ENCODE results near the gene GNG7. TPM values are rescaled to one million over a fixed set of nuclear protein-coding genes. Genes with fewer than 3 reads are reported as not detected.
A peak's percentile ranks its signal among the peaks of the same experiment; 100 is the strongest.

GNG7 gene
- 1 to 10 TPM in 2 of 4 donors, under 1 TPM in 1, not detected in 1; 0.99 to 3.5 (median 2.6) TPM for polyA plus RNA-seq
- long read RNA-seq, donor 1, result 0 reads
- long read RNA-seq, donor 2, result 0 reads
- long read RNA-seq, donor 3, full-length matches to known transcripts, result 2 of 2 reads
- long read RNA-seq, donor 3, partial matches to known transcripts, result 0 of 2 reads
- long read RNA-seq, donor 3, other reads (novel, unspliced or antisense), result 0 of 2 reads
- long read RNA-seq, donor 4, result 0 reads
- long read RNA-seq, donor 5, result 0 reads
- long read RNA-seq, donor 6, result 0 reads
- long read RNA-seq, donor 7, full-length matches to known transcripts, result 46 of 72 reads
- long read RNA-seq, donor 7, partial matches to known transcripts, result 26 of 72 reads
- long read RNA-seq, donor 7, other reads (novel, unspliced or antisense), result 0 of 72 reads
- long read RNA-seq, donor 8, full-length matches to known transcripts, result 1 of 1 reads
- long read RNA-seq, donor 8, partial matches to known transcripts, result 0 of 1 reads
- long read RNA-seq, donor 8, other reads (novel, unspliced or antisense), result 0 of 1 reads
- long read RNA-seq, donor 9, result 0 reads
- long read RNA-seq, donor 10, full-length matches to known transcripts, result 2 of 2 reads
- long read RNA-seq, donor 10, partial matches to known transcripts, result 0 of 2 reads
- long read RNA-seq, donor 10, other reads (novel, unspliced or antisense), result 0 of 2 reads

- Histone ChIP-seq H3K27me3 (ENCODE audit: control insufficient read depth in 3 of 3, insufficient read depth in 3 of 3, low read length in 3 of 3) (peaks cover 0 to 41% (median 0%) of the 10 kb centered on the region in 3 donors), H3K4me3 (ENCODE audit: low read depth in 1 of 3, low read length in 3 of 3) (peak within 1 kb of the TSS; percentile 44 to 87 (median 50)), H3K36me3 (ENCODE audit: control insufficient read depth in 3 of 3, insufficient read depth in 2 of 3, low read depth in 1 of 3, low read length in 3 of 3) (no peaks in the 10 kb centered on the region), H3K9me3 (ENCODE audit: control insufficient read depth in 2 of 2, insufficient read depth in 1 of 2, low read depth in 1 of 2, low read length in 1 of 2) (no peaks in the 10 kb centered on the region), H3K4me1 (ENCODE audit: control insufficient read depth in 3 of 3, insufficient read depth in 2 of 3, low read depth in 1 of 3, low read length in 2 of 3) (peaks cover 0 to 2% (median 0%) of the 10 kb centered on the region in 3 donors), H3K27ac (ENCODE audit: low read depth in 1 of 3, low read length in 2 of 3) (peak within 1 kb of the TSS in 1 of 3 donors; percentile 32)
- peak; percentile 84 to 90 for DNase-seq
- WGBS, 3 donors, result 2 to 4% (median 3%) methylated on average over 31 to 77 of the region's 77 CpGs
- no peak for FAIRE-seq
Measured at GRCh38 chr19:2702170-2703076, at the start of gene GNG7. GNG7 (minus strand) TSS chr19:2702694; CDS start chr19:2520688, 182,006 bp downstream.

GRCh38 chr19:2751438-2751830 lies 48.9 kb upstream of the GNG7 start:
- FAIRE-seq (no peak), DNase-seq (no peak)
- Histone ChIP-seq H3K27ac (ENCODE audit: low read depth in 1 of 3, low read length in 2 of 3) (no peak overlapping the region), H3K4me1 (ENCODE audit: control insufficient read depth in 3 of 3, insufficient read depth in 2 of 3, low read depth in 1 of 3, low read length in 2 of 3) (no peaks in the 10 kb centered on the region), H3K4me3 (ENCODE audit: low read depth in 1 of 3, low read length in 3 of 3) (no peak overlapping the region), H3K36me3 (ENCODE audit: control insufficient read depth in 3 of 3, insufficient read depth in 2 of 3, low read depth in 1 of 3, low read length in 3 of 3) (peaks cover 0 to 34% (median 9%) of the 10 kb centered on the region in 3 donors), H3K9me3 (ENCODE audit: control insufficient read depth in 2 of 2, insufficient read depth in 1 of 2, low read depth in 1 of 2, low read length in 1 of 2) (no peaks in the 10 kb centered on the region), H3K27me3 (ENCODE audit: control insufficient read depth in 3 of 3, insufficient read depth in 3 of 3, low read length in 3 of 3) (no peaks in the 10 kb centered on the region)
- 87 to 92% (median 91%) methylated on average over 20 to 21 of the region's 21 CpGs for WGBS, 3 donors

- H3K9me3 ChIP-seq (ENCODE audit: control insufficient read depth in 2 of 2, insufficient read depth in 1 of 2, low read depth in 1 of 2, low read length in 1 of 2), result no peaks in the 10 kb centered on the region
- no peaks in the 10 kb centered on the region for H3K4me1 ChIP-seq (ENCODE audit: control insufficient read depth in 3 of 3, insufficient read depth in 2 of 3, low read depth in 1 of 3, low read length in 2 of 3)
- H3K27ac ChIP-seq (ENCODE audit: low read depth in 1 of 3, low read length in 2 of 3), result no peak overlapping the region
- FAIRE-seq (no peak), DNase-seq (no peak)
- WGBS, 3 donors, result 75 to 77% (median 77%) methylated on average over 17 of the region's 17 CpGs
- peaks cover 0 to 29% (median 9%) of the 10 kb centered on the region in 3 donors for H3K36me3 ChIP-seq (ENCODE audit: control insufficient read depth in 3 of 3, insufficient read depth in 2 of 3, low read depth in 1 of 3, low read length in 3 of 3)
- H3K27me3 ChIP-seq (ENCODE audit: control insufficient read depth in 3 of 3, insufficient read depth in 3 of 3, low read length in 3 of 3), result no peaks in the 10 kb centered on the region
- H3K4me3 ChIP-seq (ENCODE audit: low read depth in 1 of 3, low read length in 3 of 3), result no peak overlapping the region
Measured at GRCh38 chr19:2750808-2751437, 48.4 kb upstream of the GNG7 start.

- no peaks in the 10 kb centered on the region for H3K4me1 ChIP-seq (ENCODE audit: control insufficient read depth in 3 of 3, insufficient read depth in 2 of 3, low read depth in 1 of 3, low read length in 2 of 3)
- no peaks in the 10 kb centered on the region for H3K27me3 ChIP-seq (ENCODE audit: control insufficient read depth in 3 of 3, insufficient read depth in 3 of 3, low read length in 3 of 3)
- no peaks in the 10 kb centered on the region for H3K9me3 ChIP-seq (ENCODE audit: control insufficient read depth in 2 of 2, insufficient read depth in 1 of 2, low read depth in 1 of 2, low read length in 1 of 2)
- H3K4me3 ChIP-seq (ENCODE audit: low read depth in 1 of 3, low read length in 3 of 3), result no peak overlapping the region
- no peak overlapping the region for H3K27ac ChIP-seq (ENCODE audit: low read depth in 1 of 3, low read length in 2 of 3)
- WGBS, 3 donors, result 74 to 77% (median 77%) methylated on average over 7 of the region's 7 CpGs
- DNase-seq (no peak), FAIRE-seq (no peak)
- H3K36me3 ChIP-seq (ENCODE audit: control insufficient read depth in 3 of 3, insufficient read depth in 2 of 3, low read depth in 1 of 3, low read length in 3 of 3), result no peaks in the 10 kb centered on the region
Measured at GRCh38 chr19:2747349-2747748, 44.9 kb upstream of the GNG7 start.

- 32 to 44% (median 38%) methylated on average over 4 of the region's 4 CpGs for WGBS, 3 donors
- no peak for DNase-seq
- Histone ChIP-seq H3K27ac (ENCODE audit: low read depth in 1 of 3, low read length in 2 of 3) (no peak overlapping the region), H3K9me3 (ENCODE audit: control insufficient read depth in 2 of 2, insufficient read depth in 1 of 2, low read depth in 1 of 2, low read length in 1 of 2) (no peaks in the 10 kb centered on the region), H3K4me1 (ENCODE audit: control insufficient read depth in 3 of 3, insufficient read depth in 2 of 3, low read depth in 1 of 3, low read length in 2 of 3) (peaks cover 0 to 4% (median 2%) of the 10 kb centered on the region in 3 donors), H3K27me3 (ENCODE audit: control insufficient read depth in 3 of 3, insufficient read depth in 3 of 3, low read length in 3 of 3) (no peaks in the 10 kb centered on the region), H3K36me3 (ENCODE audit: control insufficient read depth in 3 of 3, insufficient read depth in 2 of 3, low read depth in 1 of 3, low read length in 3 of 3) (no peaks in the 10 kb centered on the region), H3K4me3 (ENCODE audit: low read depth in 1 of 3, low read length in 3 of 3) (no peak overlapping the region)
- no peak for FAIRE-seq
Measured at GRCh38 chr19:2744113-2744512, 41.6 kb upstream of the GNG7 start.

GRCh38 chr19:2743099-2743498 lies 40.6 kb upstream of the GNG7 start:
- DNase-seq (no peak), FAIRE-seq (no peak)
- WGBS, 3 donors, result 72 to 77% (median 76%) methylated on average over 8 of the region's 8 CpGs
- Histone ChIP-seq H3K27me3 (ENCODE audit: control insufficient read depth in 3 of 3, insufficient read depth in 3 of 3, low read length in 3 of 3) (no peaks in the 10 kb centered on the region), H3K4me3 (ENCODE audit: low read depth in 1 of 3, low read length in 3 of 3) (no peak overlapping the region), H3K9me3 (ENCODE audit: control insufficient read depth in 2 of 2, insufficient read depth in 1 of 2, low read depth in 1 of 2, low read length in 1 of 2) (no peaks in the 10 kb centered on the region), H3K27ac (ENCODE audit: low read depth in 1 of 3, low read length in 2 of 3) (no peak overlapping the region), H3K4me1 (ENCODE audit: control insufficient read depth in 3 of 3, insufficient read depth in 2 of 3, low read depth in 1 of 3, low read length in 2 of 3) (peaks cover 0 to 6% (median 3%) of the 10 kb centered on the region in 3 donors), H3K36me3 (ENCODE audit: control insufficient read depth in 3 of 3, insufficient read depth in 2 of 3, low read depth in 1 of 3, low read length in 3 of 3) (no peaks in the 10 kb centered on the region)

GRCh38 chr19:2740314-2740656 lies 37.8 kb upstream of the GNG7 start:
- no peaks in the 10 kb centered on the region for H3K27me3 ChIP-seq (ENCODE audit: control insufficient read depth in 3 of 3, insufficient read depth in 3 of 3, low read length in 3 of 3)
- FAIRE-seq (no peak), DNase-seq (no peak)
- peaks cover 0 to 6% (median 3%) of the 10 kb centered on the region in 3 donors for H3K4me1 ChIP-seq (ENCODE audit: control insufficient read depth in 3 of 3, insufficient read depth in 2 of 3, low read depth in 1 of 3, low read length in 2 of 3)
- peaks cover 0 to 18% (median 0%) of the 10 kb centered on the region in 3 donors for H3K36me3 ChIP-seq (ENCODE audit: control insufficient read depth in 3 of 3, insufficient read depth in 2 of 3, low read depth in 1 of 3, low read length in 3 of 3)
- 43 to 47% (median 46%) methylated on average over 13 of the region's 13 CpGs for WGBS, 3 donors
- peaks cover 0 to 9% of the 10 kb centered on the region in 2 donors for H3K9me3 ChIP-seq (ENCODE audit: control insufficient read depth in 2 of 2, insufficient read depth in 1 of 2, low read depth in 1 of 2, low read length in 1 of 2)
- no peak overlapping the region for H3K27ac ChIP-seq (ENCODE audit: low read depth in 1 of 3, low read length in 2 of 3)
- no peak overlapping the region for H3K4me3 ChIP-seq (ENCODE audit: low read depth in 1 of 3, low read length in 3 of 3)

Data from small intestine (tissue), 16 donors.